ENCODE data around the gene KNOP1.
"Not testable (repeated sequence)": the region's sequence is repeated elsewhere in the genome, so short reads cannot be mapped to it uniquely, and the experiment has no call there.

Gene KNOP1

GRCh38 chr16:19741354-19741753 is 23.3 kb upstream of the KNOP1 start:
- no peak for DNase-seq

- no peak for DNase-seq
These were observed 19.4 kb upstream of the KNOP1 start for GRCh38 chr16:19737306-19738038.

- DNase-seq, result no peak
These were observed 17.2 kb upstream of the KNOP1 start for GRCh38 chr16:19735074-19735867.

- DNase-seq, result no peak
These were observed 15.5 kb upstream of the KNOP1 start for GRCh38 chr16:19733551-19733950.

GRCh38 chr16:19728636-19728965 is 10.6 kb upstream of the KNOP1 start:
- no peak for DNase-seq

GRCh38 chr16:19722981-19723380 is 5.0 kb upstream of the KNOP1 start:
- DNase-seq, result no peak

GRCh38 chr16:19722269-19722952 is 4.4 kb upstream of the KNOP1 start:
- no peak for DNase-seq

- peak; percentile 33 for DNase-seq
These were observed 568 bp upstream of the KNOP1 start for GRCh38 chr16:19718624-19718965.

GRCh38 chr16:19717314-19717713 is 713 bp downstream of the KNOP1 start:
- no peak for DNase-seq

- not testable (repeated sequence) for DNase-seq
These were observed 1.3 kb downstream of the KNOP1 start for GRCh38 chr16:19716728-19717127.

GRCh38 chr16:19716183-19716582 is 1.8 kb downstream of the KNOP1 start:
- no peak for DNase-seq

GRCh38 chr16:19715566-19715965 is 2.5 kb downstream of the KNOP1 start:
- DNase-seq, result no peak

- DNase-seq, result no peak
These were observed 4.3 kb downstream of the KNOP1 start for GRCh38 chr16:19713697-19714096.

- DNase-seq, result no peak
These were observed 5.5 kb downstream of the KNOP1 start for GRCh38 chr16:19712418-19713058.

- DNase-seq, result no peak
These were observed 6.4 kb downstream of the KNOP1 start for GRCh38 chr16:19711643-19712042.

- no peak for DNase-seq
These were observed 7.0 kb downstream of the KNOP1 start for GRCh38 chr16:19710991-19711545.

- no peak for DNase-seq
These were observed 7.7 kb downstream of the KNOP1 start for GRCh38 chr16:19710191-19710908.

- DNase-seq, result no peak
These were observed 8.5 kb downstream of the KNOP1 start for GRCh38 chr16:19709381-19710136.

GRCh38 chr16:19708296-19709205 is 9.5 kb downstream of the KNOP1 start:
- no peak for DNase-seq

- DNase-seq, result no peak
These were observed 10.3 kb downstream of the KNOP1 start for GRCh38 chr16:19707569-19708295.

Measured in stimulated activated CD8-positive, alpha-beta memory T cell treated with anti-CD3 and anti-CD28 coated beads, Interleukin-4, amount 100 ng/mL, for 48 hours (primary cell).